Peyer's patch (tissue), 4 donors: ENCODE data around the gene CHIC2.

ENCODE experiments used
- POLR2A ChIP-seq, 2 donors: fragments of 450-650 bp; IDR thresholded peaks; one replicate each; pipeline ENCODE4 v1.5.1; 2017; ENCODE audit warnings: antibody characterized with exemption in 2 of 2, mild to moderate bottlenecking in 2 of 2, moderate library complexity in 2 of 2
- TF ChIP-seq, protein P1 (sequence below), 6 experiments: fragments of 450-650 bp in 4 of 6; fragments of 200-600 bp in 2 of 6; sonication (generic) in 1 of 6; IDR thresholded peaks; one replicate each; pipeline ENCODE4 v1.5.1; 2017 to 2019; ENCODE audit warnings: antibody characterized with exemption in 6 of 6, mild to moderate bottlenecking in 3 of 6, moderate library complexity in 1 of 6

DNA sequence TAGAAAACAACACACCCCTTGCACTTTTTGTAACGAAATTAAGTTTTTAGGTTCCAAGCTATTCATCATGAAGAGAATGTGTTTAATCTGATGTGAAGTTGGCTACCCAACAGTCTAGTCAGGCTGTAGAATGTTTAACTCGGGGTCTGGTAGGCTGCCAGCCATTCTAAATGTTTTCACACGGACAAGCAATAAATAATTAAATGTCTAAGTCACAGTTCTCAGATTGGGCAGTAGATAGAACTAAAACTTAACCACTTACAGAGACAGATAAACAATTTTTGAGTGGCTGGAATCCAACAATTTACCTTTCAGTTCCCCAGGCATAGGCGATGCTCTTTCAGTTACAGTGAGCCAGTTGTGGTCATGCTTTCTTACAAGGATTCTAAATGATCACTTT lies 66.5 kb downstream of the CHIC2 start:
- TF ChIP-seq, protein P1, sequence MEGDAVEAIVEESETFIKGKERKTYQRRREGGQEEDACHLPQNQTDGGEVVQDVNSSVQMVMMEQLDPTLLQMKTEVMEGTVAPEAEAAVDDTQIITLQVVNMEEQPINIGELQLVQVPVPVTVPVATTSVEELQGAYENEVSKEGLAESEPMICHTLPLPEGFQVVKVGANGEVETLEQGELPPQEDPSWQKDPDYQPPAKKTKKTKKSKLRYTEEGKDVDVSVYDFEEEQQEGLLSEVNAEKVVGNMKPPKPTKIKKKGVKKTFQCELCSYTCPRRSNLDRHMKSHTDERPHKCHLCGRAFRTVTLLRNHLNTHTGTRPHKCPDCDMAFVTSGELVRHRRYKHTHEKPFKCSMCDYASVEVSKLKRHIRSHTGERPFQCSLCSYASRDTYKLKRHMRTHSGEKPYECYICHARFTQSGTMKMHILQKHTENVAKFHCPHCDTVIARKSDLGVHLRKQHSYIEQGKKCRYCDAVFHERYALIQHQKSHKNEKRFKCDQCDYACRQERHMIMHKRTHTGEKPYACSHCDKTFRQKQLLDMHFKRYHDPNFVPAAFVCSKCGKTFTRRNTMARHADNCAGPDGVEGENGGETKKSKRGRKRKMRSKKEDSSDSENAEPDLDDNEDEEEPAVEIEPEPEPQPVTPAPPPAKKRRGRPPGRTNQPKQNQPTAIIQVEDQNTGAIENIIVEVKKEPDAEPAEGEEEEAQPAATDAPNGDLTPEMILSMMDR (IDR thresholded peaks at IDR 0.05) = no peak
- no peak for TF ChIP-seq POLR2A (IDR thresholded peaks at IDR 0.05)
